Mucosa of stomach (tissue), 1 donor: Measurements from ENCODE around the gene MAP1LC3B.
"Not testable (repeated sequence)": the region's sequence is repeated elsewhere in the genome, so short reads cannot be mapped to it uniquely, and the experiment has no call there.

Experiments used
- H3K27me3 ChIP-seq: one replicate; pipeline ENCODE4 v1.7.0; 2013; ENCODE audit warnings: mild to moderate bottlenecking, low read length; ENCODE audit not compliant: control insufficient read depth, insufficient read depth
- H3K36me3 ChIP-seq: one replicate; pipeline ENCODE4 v1.7.0; 2013; ENCODE audit warnings: low read length; ENCODE audit not compliant: control insufficient read depth, insufficient read depth
- H3K4me1 ChIP-seq: one replicate; pipeline ENCODE4 v1.7.0; 2013; ENCODE audit warnings: mild to moderate bottlenecking, low read length; ENCODE audit not compliant: control insufficient read depth, insufficient read depth
- H3K4me3 ChIP-seq: one replicate; pipeline ENCODE4 v1.7.0; 2013; ENCODE audit warnings: low read length
- H3K9ac ChIP-seq: one replicate; pipeline ENCODE4 v1.7.0; 2013; ENCODE audit warnings: mild to moderate bottlenecking, low read length, moderate library complexity
- H3K9me3 ChIP-seq: one replicate; pipeline ENCODE4 v1.7.0; 2013; ENCODE audit warnings: mild to moderate bottlenecking, low read length, moderate library complexity; ENCODE audit not compliant: control insufficient read depth
- donor health status: Pancreatic carcinoma.

The MAP1LC3B gene

DNA sequence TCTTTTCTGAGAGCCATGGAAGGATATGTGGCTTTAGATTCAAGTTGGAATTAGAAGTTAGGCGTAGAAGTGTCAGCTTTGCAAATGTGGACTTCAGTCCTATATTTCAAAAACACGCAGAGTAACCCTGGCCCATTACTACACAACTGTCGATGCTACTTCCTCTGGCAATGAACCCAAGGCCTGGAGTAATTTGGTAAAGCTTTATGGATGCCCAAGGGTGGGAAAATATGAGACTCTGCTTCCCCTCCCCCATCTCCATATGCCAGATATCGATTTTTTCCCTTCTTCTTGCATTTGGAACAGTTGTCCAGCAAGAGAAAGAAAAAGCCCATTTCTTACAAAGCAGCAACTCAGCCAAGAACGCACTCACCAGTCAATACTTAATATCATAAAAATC, 2.9 kb upstream of the MAP1LC3B start:
- peaks cover 36% of the 10 kb centered on the region for H3K4me1 ChIP-seq
- H3K36me3 ChIP-seq, result no peaks in the 10 kb centered on the region
- no peaks in the 10 kb centered on the region for H3K9me3 ChIP-seq
- no peak overlapping the region for H3K9ac ChIP-seq
- no peaks in the 10 kb centered on the region for H3K27me3 ChIP-seq
- H3K4me3 ChIP-seq, result no peak overlapping the region

DNA sequence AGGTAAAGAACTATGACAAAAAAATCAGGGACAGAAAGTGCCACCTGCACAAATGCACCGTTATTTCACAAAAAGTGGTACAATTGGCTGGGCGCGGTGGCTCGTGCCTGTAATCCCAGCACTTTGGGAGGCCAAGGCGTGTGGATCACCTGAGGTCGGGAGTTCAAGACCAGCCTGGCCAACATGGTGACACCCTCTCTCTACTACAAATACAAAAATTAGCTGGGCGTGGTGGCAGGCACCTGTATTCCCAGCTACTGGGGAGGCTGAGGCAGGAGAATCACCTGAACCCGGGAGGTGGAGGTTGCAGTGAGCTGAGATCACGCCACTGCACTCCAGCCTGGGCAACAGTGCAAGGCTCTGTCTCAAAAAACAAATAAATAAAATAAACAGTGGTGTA, 2.2 kb upstream of the MAP1LC3B start:
- not testable (repeated sequence) for H3K36me3 ChIP-seq, H3K4me3 ChIP-seq, H3K9ac ChIP-seq, H3K27me3 ChIP-seq, H3K9me3 ChIP-seq
- peaks cover 36% of the 10 kb centered on the region for H3K4me1 ChIP-seq

DNA sequence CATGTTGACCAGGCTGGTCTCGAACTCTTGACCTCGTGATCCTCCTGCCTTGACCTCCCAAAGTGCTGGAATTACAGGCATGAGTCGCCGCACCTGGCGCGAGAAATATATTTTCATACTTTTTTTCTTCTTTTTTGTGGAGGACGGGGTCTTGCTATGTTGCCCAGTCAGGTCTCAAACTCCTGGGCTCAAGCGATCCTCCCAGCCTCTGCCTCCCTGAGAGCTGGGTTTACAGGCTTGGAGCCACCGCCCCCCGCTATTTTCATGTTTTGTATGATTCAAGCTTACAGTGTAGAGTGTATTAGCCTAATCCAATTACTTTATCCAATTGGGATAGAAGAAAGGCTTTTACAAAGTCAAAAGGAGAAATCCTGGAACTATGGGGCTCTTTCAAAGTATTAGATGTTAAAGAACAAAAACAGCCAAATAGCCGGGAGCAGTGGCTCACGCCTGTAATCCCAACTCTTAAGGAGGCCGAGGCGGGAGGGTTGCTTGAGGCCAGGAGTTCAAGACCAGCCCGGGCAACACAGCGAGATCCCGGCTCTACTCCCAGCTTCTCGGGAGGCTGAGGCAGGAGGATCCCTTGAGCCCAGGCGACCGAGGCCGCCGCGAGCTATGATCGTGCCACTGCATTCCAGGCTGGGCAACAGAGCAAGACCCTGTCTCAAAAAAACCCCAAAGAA, 1.4 kb upstream of the MAP1LC3B start:
- Histone ChIP-seq H3K9ac (peak overlapping the region; percentile 96), H3K4me1 (peaks cover 36% of the 10 kb centered on the region), H3K36me3 (no peaks in the 10 kb centered on the region), H3K4me3 (peak overlapping the region; percentile 57), H3K27me3 (no peaks in the 10 kb centered on the region), H3K9me3 (no peaks in the 10 kb centered on the region)

DNA sequence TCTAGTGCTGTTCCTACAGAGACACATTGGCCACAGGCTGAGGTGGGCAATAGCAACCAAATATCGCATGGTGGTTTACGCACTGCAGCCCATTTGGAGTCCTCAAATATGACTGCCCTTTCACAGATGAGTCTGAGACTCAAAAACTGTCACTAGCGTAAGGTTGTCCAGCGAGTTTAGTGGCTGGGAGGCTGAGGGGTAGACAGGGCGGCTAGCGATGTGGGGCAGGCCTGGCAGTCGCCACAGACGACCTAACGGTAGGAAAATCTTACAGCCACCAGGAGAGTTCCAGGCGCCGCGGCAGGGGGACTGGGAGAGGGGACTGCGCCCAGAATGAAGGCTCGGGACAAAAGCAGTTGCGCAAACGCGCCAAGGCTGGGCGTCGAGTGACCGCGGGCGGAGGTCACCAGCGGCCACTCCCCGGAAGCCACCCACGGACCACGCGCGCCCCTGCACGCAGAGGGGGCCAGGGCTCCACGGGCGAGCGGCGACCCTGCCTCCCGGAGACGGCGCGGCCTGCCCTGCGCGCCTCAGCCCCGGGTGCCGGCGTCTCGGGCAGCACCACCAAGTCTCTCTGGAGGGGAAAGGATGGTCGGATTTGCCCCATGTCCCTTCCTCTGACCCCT, 699 bp upstream of the MAP1LC3B start:
- Histone ChIP-seq H3K27me3 (no peaks in the 10 kb centered on the region), H3K9me3 (no peaks in the 10 kb centered on the region), H3K4me1 (peaks cover 36% of the 10 kb centered on the region), H3K9ac (peak overlapping the region; percentile 96), H3K36me3 (no peaks in the 10 kb centered on the region), H3K4me3 (peak overlapping the region; percentile 57)

DNA sequence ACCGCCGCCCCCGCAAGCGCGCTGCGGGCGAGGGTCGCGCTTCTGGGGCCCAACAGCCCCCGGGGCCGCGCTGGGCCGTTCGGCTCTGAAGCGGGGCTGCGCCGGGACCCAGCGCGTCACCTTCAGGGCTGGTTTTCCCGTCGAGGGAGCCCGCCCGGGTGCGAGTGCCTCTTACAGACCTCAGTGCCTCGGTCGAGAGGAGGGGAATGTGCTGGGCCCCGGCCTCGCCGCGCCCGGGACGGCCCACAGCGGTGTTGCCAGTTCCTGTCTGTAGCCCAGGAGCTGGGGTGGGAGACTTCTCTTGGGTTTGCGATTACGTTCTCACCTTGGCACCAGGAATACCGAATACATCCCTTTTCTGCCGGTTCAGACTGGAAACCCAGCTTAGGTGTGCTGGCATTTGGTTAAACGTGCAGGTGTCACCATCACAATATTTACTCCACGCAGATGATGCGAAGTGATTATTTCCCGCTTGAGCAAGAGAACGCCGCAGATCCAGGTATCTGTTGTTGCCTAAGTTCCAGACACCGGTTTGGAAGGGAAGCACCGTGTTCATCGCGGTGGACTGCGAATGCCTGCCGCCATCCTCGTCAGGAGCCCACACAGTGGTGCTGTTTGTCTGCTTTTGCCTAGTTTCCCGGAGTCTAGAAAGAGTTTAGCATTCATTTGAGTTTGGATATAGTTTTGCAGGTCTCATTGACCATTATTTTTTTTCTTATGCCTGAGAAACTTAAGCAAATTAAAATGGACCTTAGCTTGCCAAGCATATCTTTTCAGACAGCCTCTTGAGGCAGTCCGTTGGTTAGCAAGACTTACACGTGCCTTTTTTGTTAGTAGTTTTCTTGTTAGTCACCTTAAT, 914 bp downstream of the MAP1LC3B start:
- Histone ChIP-seq H3K36me3 (no peaks in the 10 kb centered on the region), H3K9me3 (no peaks in the 10 kb centered on the region), H3K4me3 (peak overlapping the region; percentile 45), H3K9ac (peak overlapping the region; percentile 79), H3K27me3 (no peaks in the 10 kb centered on the region), H3K4me1 (peaks cover 23% of the 10 kb centered on the region)

DNA sequence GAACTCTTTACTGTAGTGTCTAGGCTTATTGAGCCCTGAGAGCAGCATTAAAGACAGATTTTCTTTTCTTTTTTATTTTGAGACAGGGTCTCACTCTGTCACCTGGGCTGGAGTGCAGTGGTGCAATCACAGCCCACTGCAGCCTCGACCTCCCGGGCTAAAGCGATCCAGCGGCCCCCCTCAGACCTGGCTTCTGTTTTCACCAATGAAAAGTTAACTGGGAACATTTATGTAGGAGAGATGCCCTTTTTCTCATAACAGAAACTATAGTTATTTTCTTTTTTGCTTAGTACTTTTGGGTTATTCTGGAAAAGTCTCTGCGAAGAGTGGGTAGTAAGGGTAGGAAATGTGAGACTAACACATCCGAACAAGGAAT, 1.5 kb downstream of the MAP1LC3B start:
- no peaks in the 10 kb centered on the region for H3K36me3 ChIP-seq
- peak overlapping the region; percentile 45 for H3K4me3 ChIP-seq
- H3K27me3 ChIP-seq, result no peaks in the 10 kb centered on the region
- H3K9me3 ChIP-seq, result no peaks in the 10 kb centered on the region
- peak overlapping the region; percentile 79 for H3K9ac ChIP-seq
- H3K4me1 ChIP-seq, result peaks cover 21% of the 10 kb centered on the region

DNA sequence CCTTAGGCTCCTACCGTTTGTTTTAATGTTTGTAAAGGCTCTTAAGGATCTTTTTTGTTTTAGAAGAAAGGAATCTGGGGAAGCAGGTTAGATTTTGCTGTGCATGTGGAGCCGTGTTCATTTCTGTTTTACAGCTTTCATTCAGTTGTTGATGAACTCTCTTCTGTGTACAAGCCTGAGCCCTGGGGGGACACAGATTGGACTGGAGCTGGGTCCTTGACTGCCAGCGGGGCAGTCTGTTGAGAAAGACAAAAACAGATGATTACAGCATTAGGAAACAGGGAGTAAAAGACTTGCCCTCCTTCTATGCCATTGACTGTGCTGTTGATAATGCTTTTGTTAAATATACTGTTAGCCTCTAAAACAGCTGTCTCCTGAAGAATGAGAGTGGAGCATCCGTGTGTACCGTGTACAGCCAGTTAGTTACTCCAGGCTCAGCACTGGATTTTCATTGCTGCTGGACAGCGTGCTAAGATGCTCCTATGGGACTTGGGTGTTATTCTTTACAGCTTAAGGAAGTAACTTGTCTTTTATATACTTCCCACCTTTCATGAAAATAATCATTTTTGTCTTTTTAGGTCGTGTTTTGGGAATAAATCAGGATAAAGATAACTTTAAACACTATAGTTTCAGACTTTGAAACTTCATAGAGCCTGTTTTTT, 3.2 kb downstream of the MAP1LC3B start:
- no peak overlapping the region for H3K9ac ChIP-seq
- no peak overlapping the region for H3K4me3 ChIP-seq
- peaks cover 3% of the 10 kb centered on the region for H3K36me3 ChIP-seq
- H3K9me3 ChIP-seq, result no peaks in the 10 kb centered on the region
- H3K27me3 ChIP-seq, result no peaks in the 10 kb centered on the region
- peaks cover 21% of the 10 kb centered on the region for H3K4me1 ChIP-seq

DNA sequence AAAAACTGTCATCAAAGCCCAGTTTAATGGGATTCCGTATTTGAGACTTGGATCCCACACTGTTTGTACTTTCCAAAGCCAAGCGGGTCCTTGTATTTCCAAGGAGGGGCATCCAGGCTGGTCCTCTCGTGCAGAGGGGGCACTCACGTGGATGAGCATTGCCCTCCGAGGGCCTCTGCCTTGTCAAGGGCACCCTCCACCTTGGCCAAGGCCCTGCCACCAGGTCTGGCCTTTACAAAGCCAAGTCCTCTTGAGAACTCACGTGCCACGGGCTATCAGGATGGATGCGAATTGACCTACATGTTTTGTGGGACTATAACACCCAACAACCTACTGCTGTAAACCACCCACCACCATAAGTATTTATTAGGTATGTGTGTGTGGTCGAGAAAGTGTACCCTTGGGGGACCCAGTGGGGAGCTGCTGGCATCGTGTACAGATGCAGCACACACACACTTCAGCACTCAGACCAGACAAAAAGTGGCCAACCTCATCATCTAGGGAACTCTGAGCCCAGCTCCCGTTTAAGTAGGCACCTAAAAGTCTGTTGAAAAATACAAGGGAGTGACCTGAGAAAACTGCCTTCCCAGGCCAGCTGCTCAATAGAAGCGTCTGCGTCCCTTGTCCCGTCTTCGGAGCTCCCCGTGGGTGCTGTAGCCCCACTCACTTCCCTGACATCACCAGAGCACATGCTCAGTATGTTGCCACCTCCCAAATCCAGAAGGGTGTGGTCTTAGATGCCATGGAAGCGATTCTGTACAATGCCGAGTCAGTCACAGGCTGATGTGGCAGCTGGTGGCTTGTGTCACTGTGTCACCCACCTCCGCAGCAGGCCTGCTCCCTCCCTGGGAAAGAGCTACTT, 12.9 kb downstream of the MAP1LC3B start:
- Histone ChIP-seq H3K9ac (no peak overlapping the region), H3K36me3 (peaks cover 9% of the 10 kb centered on the region), H3K27me3 (no peaks in the 10 kb centered on the region), H3K9me3 (no peaks in the 10 kb centered on the region), H3K4me1 (peaks cover 7% of the 10 kb centered on the region), H3K4me3 (no peak overlapping the region)

DNA sequence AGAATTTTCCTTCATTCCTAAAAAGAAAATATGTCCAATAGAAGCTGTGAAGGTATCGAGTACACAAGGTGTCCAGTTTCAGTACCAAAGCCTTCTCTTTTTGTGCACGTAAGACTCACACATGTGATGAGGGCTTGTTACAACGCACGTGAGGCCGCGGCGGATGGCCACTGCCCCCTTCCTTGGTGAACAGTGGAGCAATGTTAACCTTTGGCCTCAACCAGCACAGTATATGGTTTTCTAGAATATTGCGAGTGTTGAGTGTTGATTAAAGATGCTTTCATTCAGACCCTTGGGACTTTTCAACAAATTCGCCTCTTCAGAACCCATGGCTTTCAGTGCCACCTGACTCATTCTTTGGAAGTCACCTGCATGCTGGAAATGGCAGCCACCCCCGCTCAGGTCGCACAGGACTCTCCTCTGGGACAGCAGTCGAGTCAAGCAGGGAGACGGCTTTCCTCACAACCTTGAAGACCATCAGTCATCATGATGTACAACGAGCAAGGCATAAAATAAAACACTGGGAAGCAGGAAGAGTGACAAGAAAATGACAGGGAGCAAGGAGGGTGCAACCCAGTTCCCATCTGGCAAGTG, 14.5 kb downstream of the MAP1LC3B start:
- Histone ChIP-seq H3K9me3 (no peaks in the 10 kb centered on the region), H3K36me3 (peaks cover 21% of the 10 kb centered on the region), H3K9ac (no peak overlapping the region), H3K4me1 (peaks cover 12% of the 10 kb centered on the region), H3K4me3 (no peak overlapping the region), H3K27me3 (no peaks in the 10 kb centered on the region)

DNA sequence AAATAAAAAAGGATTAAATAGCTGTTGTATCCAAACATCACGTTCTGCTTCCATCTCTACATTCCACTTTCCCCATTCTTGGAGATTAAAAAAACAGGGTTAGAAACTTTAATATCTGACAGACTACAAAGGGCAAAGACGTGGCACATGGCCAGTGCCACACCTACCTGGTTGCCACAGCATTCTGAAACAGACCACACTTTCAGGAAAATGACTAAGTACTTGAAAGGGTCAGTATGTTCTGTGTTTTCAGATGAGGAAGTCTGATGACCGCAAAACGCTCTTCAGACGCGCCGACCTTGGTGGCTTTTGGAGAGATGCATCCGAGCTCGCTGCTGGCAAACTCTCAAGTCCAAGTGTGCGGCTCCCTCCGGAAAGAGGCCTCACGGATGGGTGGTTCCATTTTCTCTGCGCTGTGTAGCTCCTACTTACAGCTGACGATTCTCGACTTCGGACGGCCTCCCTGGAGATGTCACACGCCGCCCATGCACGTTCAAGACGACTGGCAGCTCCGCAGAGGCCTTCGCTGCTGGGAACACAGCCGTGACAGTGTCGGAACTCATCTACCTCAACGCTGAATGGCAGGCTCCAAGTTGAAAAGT, 15.5 kb downstream of the MAP1LC3B start:
- Histone ChIP-seq H3K9ac (no peak overlapping the region), H3K36me3 (peaks cover 29% of the 10 kb centered on the region), H3K4me1 (peaks cover 12% of the 10 kb centered on the region), H3K4me3 (no peak overlapping the region), H3K9me3 (no peaks in the 10 kb centered on the region), H3K27me3 (no peaks in the 10 kb centered on the region)

DNA sequence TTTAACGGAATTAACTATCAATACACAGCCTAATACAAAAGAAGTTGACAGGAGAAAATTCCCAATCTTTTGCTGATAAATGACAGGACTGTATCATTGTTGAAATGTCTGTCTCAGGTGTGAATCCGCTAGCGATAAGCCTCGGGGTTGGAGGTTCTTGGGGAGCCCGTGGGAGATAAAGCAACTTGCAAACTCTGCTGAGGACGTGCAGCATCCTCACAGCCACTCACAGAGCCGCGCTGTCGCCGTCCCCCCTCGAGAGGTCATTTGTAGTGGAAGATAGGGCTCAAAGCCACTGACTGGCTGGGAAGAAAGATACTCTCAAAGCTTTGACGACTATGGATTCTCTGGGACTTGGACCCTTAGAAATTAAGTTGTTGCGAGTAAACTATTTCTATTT, 17.0 kb downstream of the MAP1LC3B start:
- no peak overlapping the region for H3K9ac ChIP-seq
- peaks cover 32% of the 10 kb centered on the region for H3K36me3 ChIP-seq

More for the DNA sequence above, 17.0 kb downstream of the MAP1LC3B start:
- Histone ChIP-seq H3K4me3 (no peak overlapping the region), H3K4me1 (peaks cover 12% of the 10 kb centered on the region), H3K9me3 (no peaks in the 10 kb centered on the region), H3K27me3 (no peaks in the 10 kb centered on the region)
